GM21717 (cell line): ENCODE measurements around the gene RAI14.

Experiments
- ATAC-seq: cut with Tn5 transposase; IDR thresholded peaks from one replicate; pipeline ENCODE4 v1.9.1; 2021; ENCODE audit warnings: mild to moderate bottlenecking, moderate library complexity; ENCODE audit not compliant: unreplicated experiment

Gene RAI14

GRCh38 chr5:34674187-34674586 lies 18.1 kb downstream of the RAI14 start:
- ATAC-seq = no peak

- ATAC-seq = no peak
These were observed 19.7 kb downstream of the RAI14 start for GRCh38 chr5:34675857-34676256.

- no peak for ATAC-seq
These were observed 20.3 kb downstream of the RAI14 start for GRCh38 chr5:34676416-34676815.

GRCh38 chr5:34677428-34677827 lies 21.3 kb downstream of the RAI14 start:
- no peak for ATAC-seq

GRCh38 chr5:34680896-34681295 lies 24.8 kb downstream of the RAI14 start:
- no peak for ATAC-seq

DNA sequence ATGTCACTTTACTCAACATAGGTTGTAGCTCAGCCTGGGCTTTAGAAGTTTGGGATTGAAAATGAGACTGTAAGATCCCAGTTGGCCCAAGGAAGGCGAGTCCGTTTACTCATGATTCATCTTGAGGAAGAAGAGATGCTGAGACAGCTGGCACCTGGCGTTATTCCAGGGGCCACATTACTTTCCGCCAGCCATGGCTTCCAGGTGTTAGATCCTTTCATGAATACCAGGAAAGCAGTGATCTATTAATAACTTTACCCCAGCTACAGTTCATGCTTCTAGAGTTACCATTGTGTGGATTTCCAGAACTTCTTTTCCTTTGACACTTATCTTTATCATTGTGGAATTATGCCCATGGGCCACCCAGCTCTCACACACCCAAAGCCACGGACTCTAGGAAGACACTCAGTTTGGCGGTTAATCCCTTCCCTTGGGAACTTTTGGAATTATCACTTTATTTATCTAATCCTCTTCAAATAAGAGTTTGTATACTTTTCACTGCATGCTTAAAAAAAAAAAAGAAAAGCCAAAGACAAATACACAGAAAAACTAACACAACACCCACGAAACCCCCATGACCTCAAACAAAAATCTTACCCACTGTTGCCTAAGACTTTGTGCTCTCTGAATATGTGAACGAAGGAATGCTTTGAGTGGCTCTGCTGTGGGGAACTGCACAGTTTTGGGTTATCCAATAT lies 26.9 kb downstream of the RAI14 start:
- no peak for ATAC-seq

- ATAC-seq = no peak
These were observed 28.3 kb downstream of the RAI14 start for GRCh38 chr5:34684281-34684979.

GRCh38 chr5:34684980-34685352 lies 28.8 kb downstream of the RAI14 start:
- no peak for ATAC-seq

GRCh38 chr5:34685485-34686165 lies 29.5 kb downstream of the RAI14 start:
- ATAC-seq = no peak

DNA sequence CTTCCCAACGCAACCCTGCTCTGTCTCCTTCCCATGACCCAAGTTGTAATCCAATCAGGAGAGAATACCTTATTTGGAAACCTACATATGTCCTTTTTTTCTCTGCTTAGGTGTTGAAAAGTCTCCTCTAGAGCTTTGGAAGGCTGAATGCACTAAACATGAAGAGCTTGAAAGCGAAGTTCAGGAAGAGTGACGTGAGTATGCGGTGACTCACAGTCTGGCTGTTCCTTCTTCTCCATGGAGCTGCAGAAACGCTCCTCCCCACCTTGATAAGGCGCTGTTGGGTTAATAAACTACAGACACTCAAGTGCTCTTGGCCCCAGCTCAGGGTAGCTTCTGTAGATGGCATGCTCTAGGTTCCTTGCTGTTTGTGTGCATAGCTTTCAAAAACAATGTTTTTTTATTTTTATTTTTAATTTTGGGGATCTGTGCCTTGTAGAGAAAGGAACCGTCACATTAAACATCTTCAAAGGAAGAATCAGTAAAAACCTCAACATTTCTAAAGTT lies 30.7 kb downstream of the RAI14 start:
- ATAC-seq = no peak

DNA sequence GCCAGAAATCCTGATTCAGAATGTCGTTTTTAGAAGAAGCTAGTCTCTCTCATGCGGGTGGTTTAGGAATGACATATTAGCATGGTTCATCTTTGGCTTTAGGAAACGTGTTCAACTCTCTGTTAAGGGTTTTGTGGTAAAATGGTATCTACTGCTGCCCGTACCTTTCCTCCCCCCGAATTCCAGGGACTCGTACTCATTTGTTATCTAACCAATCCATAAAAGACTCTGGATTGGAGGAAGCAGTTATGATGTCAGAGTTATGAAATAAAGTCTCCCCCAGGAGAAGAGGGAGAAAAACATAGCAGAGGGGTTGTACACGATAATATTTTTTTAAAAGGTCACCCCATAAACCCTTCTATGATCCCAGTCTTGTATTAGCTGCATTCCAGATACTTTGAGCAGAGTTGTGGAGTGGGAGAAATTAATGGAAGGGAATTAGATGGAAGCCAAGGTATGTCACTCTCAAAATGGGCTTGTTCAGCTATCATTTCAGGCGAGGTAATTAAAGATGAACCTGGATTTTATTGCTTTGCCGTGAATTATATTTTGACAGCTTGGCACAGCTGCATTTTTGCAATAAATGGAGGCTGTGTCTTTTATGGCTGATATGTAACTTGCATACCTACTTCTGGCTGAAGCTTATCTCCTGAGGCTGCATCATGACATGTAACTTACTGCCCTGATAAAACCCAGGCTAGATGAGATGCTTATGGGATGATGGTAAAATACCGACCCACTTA lies 31.3 kb downstream of the RAI14 start:
- no peak for ATAC-seq

- no peak for ATAC-seq
These were observed 32.1 kb downstream of the RAI14 start for GRCh38 chr5:34688015-34688810.

DNA sequence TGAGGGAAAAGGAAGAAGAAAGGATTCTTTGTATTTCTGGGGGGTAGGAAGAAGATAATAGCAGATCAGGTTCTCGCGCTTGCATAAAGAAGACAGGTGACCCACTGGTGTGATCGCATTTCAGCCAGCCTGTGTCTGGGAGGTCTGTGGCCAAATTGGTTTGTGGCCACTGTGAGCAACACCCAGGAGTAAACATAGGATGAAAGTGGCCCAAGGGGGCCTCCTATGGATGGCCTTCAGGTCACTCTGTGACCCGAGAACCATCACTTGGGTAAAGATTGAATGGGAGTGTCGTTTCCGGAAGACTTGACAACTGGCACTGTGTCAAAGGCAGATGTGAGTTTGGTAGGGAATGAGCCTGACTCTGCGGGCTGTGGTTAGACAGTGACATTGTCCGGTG lies 34.2 kb downstream of the RAI14 start:
- ATAC-seq = no peak

- ATAC-seq = no peak
These were observed 34.8 kb downstream of the RAI14 start for GRCh38 chr5:34690898-34691297.

DNA sequence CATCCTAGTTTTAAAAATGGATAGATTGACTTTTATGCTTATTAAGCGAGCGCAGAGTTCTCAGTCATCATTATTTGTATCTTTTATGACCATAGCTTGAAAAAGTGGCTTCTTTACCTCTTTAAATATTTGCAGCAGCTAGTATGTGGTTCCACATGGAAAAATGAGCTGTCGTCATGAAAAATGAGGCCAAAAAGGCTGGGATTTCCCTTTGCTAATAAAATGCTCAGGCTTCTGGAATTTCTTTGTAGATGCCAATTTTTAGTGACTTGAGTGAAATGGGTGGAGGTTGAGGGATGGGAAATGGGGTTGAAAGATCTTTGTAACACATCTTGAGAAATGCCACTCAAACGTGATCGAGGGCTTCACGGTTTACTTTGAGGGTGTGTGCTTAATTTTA lies 35.2 kb downstream of the RAI14 start:
- no peak for ATAC-seq

GRCh38 chr5:34692786-34693185 lies 36.7 kb downstream of the RAI14 start:
- ATAC-seq = no peak

GRCh38 chr5:34694012-34694411 lies 37.9 kb downstream of the RAI14 start:
- ATAC-seq = no peak

DNA sequence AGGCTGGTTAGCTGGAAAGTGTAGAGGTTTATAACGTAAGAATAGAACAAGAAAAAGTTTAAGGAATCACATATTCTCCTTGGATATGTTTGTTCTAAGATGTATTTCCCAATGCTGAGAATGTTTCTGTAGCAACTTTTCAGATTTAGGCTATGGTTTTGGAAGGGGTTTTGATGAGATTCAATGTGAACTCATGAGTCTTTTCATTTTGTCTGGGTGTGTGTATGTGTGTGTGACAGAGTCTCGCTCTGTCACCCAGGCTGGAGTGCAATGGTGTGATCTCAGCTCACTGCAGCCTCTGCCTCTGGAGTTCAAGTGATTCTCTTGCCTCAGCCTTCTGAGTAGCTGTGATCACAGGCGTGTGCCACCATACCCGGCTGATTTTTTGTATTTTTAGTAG lies 38.6 kb downstream of the RAI14 start:
- ATAC-seq = no peak

DNA sequence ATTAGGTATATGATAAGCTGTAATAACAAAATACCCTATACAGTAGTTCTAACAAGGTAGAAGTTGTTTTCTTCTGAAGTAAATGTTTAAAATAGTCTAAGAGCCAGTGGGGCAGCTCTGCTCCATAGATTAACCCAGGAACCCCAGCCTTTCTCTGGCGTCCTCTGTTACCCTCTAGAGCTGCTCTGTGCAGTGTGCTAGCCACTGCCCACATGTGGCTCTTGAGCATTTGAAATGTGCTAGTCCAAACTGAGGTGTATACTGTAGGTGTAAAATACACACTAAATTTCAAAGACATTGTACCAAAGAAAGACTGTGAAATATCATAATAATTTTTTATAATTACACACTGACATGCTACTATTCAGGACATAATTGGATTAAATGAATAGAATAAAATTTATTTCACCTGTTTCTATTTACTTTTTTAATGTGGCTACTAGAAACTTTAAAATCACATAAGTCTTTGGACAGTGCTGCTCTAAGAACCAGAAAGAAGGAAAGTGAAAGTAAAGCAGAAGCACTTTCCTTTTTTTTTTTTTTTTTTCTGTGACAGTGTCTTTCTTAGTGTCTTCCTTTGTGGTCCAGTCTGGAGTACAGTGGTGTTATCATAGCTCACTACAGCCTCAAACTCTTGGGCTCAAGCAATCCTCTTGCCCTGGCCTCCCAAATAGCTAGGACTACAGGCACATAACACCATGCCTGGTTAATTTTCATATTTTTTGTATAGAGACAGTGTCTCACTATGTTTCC lies 39.3 kb downstream of the RAI14 start:
- ATAC-seq = no peak
